ENCODE data around the gene SNRPD3. TPM values are rescaled to one million over a fixed set of nuclear protein-coding genes. Genes with fewer than 3 reads are reported as not detected.
"Not testable (repeated sequence)": the region's sequence is repeated elsewhere in the genome, so short reads cannot be mapped to it uniquely, and the experiment has no call there.

The SNRPD3 gene
- total RNA-seq, 4 donors from 2014 or later, result 98.7 to 127 (median 111) TPM

DNA sequence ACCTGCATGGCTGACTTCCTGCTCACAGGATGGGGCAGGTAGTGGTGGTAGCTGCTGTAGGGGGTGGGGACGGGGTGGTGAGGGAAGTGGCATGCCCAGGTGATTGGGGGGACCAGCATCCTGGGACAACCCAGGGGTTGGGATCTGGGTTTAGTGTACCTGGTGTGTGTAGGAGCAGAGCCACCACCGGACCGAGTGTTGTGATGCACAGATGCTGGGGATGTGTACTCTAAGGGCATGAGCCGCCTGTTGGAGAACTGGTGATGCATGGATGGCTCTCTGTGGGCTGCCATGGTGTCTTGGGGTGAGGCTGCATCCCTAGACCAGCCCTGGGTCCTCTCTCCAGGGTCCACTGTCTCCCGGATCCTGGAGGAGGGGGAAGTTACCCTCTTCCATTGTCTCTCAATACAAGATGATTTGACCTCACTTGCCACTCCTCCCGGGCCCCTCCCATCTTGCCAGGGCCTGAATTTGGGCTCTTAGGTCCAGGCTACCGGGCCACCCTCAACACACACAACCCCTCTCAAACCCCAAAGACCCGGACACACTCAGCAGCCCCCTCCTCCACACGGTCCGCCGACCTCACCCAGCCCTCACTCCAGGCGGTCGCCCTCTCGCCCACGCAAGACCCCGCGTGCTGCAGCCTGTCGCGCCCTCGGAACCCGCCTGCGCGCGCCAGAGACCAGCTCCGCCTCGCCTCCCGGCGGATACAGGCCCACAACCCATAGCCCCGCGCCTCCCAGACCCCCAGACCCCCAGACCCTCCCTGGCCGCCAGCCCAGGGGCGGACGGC lies 36.5 kb downstream of the SNRPD3 start:
- peak overlapping the region; percentile 57 to 92 (median 74) for H3K4me3 ChIP-seq
- H3K4me1 ChIP-seq, result peaks cover 0 to 67% (median 21%) of the 10 kb centered on the region in 4 donors
- 9 to 14% methylated on average over 19 to 26 of the region's 33 CpGs for WGBS, 2 donors
- no peaks in the 10 kb centered on the region for H3K9me3 ChIP-seq
- H3K27ac ChIP-seq, result peak overlapping the region; percentile 73 to 98 (median 92)
- TF ChIP-seq EP300 (IDR thresholded peaks at IDR 0.05) (no peak), POLR2A (IDR thresholded peaks at IDR 0.05) (no peak), CTCF (IDR thresholded peaks at IDR 0.05) (no peak)
- DNase-seq (ENCODE audit: low spot score in 2 of 2), result no peak
- no peaks in the 10 kb centered on the region for H3K27me3 ChIP-seq
- H3K36me3 ChIP-seq, result peaks cover 0 to 30% (median 0%) of the 10 kb centered on the region in 3 donors

GRCh38 chr22:24592851-24593558 lies 37.2 kb downstream of the SNRPD3 start, which contains the start of gene LRRC75B:
TSS of gene LRRC75B (minus strand) at chr22:24593073. CDS start at chr22:24593039, 34 bp downstream.
- TF ChIP-seq CTCF (IDR thresholded peaks at IDR 0.05) (no peak), POLR2A (IDR thresholded peaks at IDR 0.05) (peak; percentile 9 to 73), EP300 (IDR thresholded peaks at IDR 0.05) (peak in 1 of 2 donors; percentile 88)
- H3K4me3 ChIP-seq, result peak within 1 kb of the TSS; percentile 57 to 92 (median 74)
- no peaks in the 10 kb centered on the region for H3K9me3 ChIP-seq
- H3K27me3 ChIP-seq, result no peaks in the 10 kb centered on the region
- peak; percentile 86 for DNase-seq (ENCODE audit: low spot score in 2 of 2)
- 4 to 5% methylated on average over 26 to 41 of the region's 72 CpGs for WGBS, 2 donors
- peak within 1 kb of the TSS; percentile 73 to 98 (median 92) for H3K27ac ChIP-seq
- peaks cover 0 to 22% (median 0%) of the 10 kb centered on the region in 3 donors for H3K36me3 ChIP-seq
- peaks cover 0 to 62% (median 21%) of the 10 kb centered on the region in 4 donors for H3K4me1 ChIP-seq

- peaks cover 0 to 57% (median 21%) of the 10 kb centered on the region in 4 donors for H3K4me1 ChIP-seq
- H3K9me3 ChIP-seq; DNase-seq (ENCODE audit: low spot score in 2 of 2); H3K27me3 ChIP-seq: not testable (repeated sequence)
- peak overlapping the region; percentile 35 to 92 (median 62) for H3K4me3 ChIP-seq
- WGBS, 2 donors, result 74 to 79% methylated on average over 10 of the region's 10 CpGs
- peaks cover 0 to 17% (median 0%) of the 10 kb centered on the region in 3 donors for H3K36me3 ChIP-seq
- peak overlapping the region; percentile 73 to 98 (median 92) for H3K27ac ChIP-seq
Measured at GRCh38 chr22:24593559-24593835, 37.7 kb downstream of the SNRPD3 start.

GRCh38 chr22:24593836-24594568 lies 38.2 kb downstream of the SNRPD3 start:
- Histone ChIP-seq H3K27ac (peak overlapping the region; percentile 73 to 98 (median 92)), H3K9me3 (no peaks in the 10 kb centered on the region), H3K36me3 (peaks cover 0 to 12% (median 0%) of the 10 kb centered on the region in 3 donors), H3K4me3 (no peak overlapping the region), H3K27me3 (no peaks in the 10 kb centered on the region), H3K4me1 (peaks cover 0 to 52% (median 21%) of the 10 kb centered on the region in 4 donors)
- TF ChIP-seq POLR2A (IDR thresholded peaks at IDR 0.05), result no peak
- 73 to 75% methylated on average over 15 to 16 of the region's 16 CpGs for WGBS, 2 donors
- DNase-seq (ENCODE audit: low spot score in 2 of 2), result no peak

DNA sequence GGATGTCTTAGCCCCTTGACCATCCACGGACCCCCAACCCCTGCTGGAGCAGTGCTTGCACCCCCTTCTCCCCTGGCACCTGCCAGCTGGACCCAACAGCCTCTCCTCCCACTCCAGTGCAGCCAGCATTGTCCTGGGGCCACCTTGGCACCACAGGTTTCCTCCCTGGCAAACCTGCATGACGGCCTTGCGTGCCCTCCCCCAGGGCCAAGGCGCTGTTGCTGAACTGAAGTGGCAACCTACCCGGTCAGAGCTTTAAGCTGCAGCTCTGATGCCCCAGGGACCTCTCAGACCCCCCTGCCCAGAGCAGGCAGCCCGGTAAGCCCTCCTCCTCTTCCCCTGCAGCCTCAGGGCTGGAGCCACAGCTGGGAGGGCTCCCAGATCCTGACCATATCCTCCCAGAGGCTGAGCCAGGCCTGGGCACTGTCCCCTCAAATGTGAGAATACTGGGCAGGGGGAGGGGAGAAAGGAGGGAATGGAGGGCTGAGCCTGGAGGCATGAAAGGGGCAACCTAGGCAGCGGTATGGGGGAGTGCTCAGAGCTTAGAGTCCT lies 38.8 kb downstream of the SNRPD3 start:
- no peak for DNase-seq (ENCODE audit: low spot score in 2 of 2)

More for the DNA sequence above, 38.8 kb downstream of the SNRPD3 start:
- 78% methylated on average over 4 to 6 of the region's 7 CpGs for WGBS, 2 donors
- no peaks in the 10 kb centered on the region for H3K9me3 ChIP-seq
- H3K27ac ChIP-seq, result peak overlapping the region in 1 of 4 donors; percentile 97
- TF ChIP-seq POLR2A (IDR thresholded peaks at IDR 0.05), result no peak
- no peak for TF ChIP-seq CTCF (IDR thresholded peaks at IDR 0.05)
- TF ChIP-seq EP300 (IDR thresholded peaks at IDR 0.05), result no peak
- no peak overlapping the region for H3K4me3 ChIP-seq
- peaks cover 0 to 6% (median 0%) of the 10 kb centered on the region in 3 donors for H3K36me3 ChIP-seq
- H3K4me1 ChIP-seq, result peaks cover 0 to 46% (median 18%) of the 10 kb centered on the region in 4 donors
- H3K27me3 ChIP-seq, result no peaks in the 10 kb centered on the region
